Loucy (cell line): ENCODE data around the gene JAZF1.

Experiments
- H2AFZ ChIP-seq: fragments of 200-600 bp; sonication (generic); 2 replicates; pipeline ENCODE4 v1.6.0; 2016; ENCODE audit warnings: antibody characterized with exemption, mild to moderate bottlenecking, low read length, moderate library complexity
- H3F3A ChIP-seq: fragments of 200-600 bp; 2 replicates; pipeline ENCODE4 v1.6.0; 2016; ENCODE audit warnings: antibody characterized with exemption, low read depth, mild to moderate bottlenecking
- H3K27me3 ChIP-seq: fragments of 200-600 bp; sonication (generic); 2 replicates; pipeline ENCODE4 v1.6.1; 2014; ENCODE audit warnings: low read length, mild to moderate bottlenecking; ENCODE audit not compliant: insufficient read depth, poor library complexity, severe bottlenecking
- H3K36me3 ChIP-seq: fragments of 200-600 bp; sonication (generic); 2 replicates; pipeline ENCODE4 v1.6.1; 2016; ENCODE audit warnings: low read length; ENCODE audit not compliant: insufficient read depth
- H3K4me1 ChIP-seq: fragments of 200-600 bp; sonication (generic); 2 replicates; pipeline ENCODE4 v1.5.1; 2014; ENCODE audit warnings: low read length, mild to moderate bottlenecking; ENCODE audit not compliant: insufficient read depth, poor library complexity, severe bottlenecking
- H3K4me2 ChIP-seq: fragments of 200-600 bp; sonication (generic); 2 replicates; pipeline ENCODE4 v1.6.0; 2014; ENCODE audit warnings: antibody characterized with exemption, low read length, low read depth, mild to moderate bottlenecking; ENCODE audit not compliant: poor library complexity, severe bottlenecking
- H3K4me3 ChIP-seq: fragments of 200-600 bp; sonication (generic); 2 replicates; pipeline ENCODE4 v1.5.1; 2014; ENCODE audit warnings: low read length, mild to moderate bottlenecking, mixed read lengths; ENCODE audit not compliant: poor library complexity, severe bottlenecking
- H3K79me2 ChIP-seq: fragments of 200-600 bp; sonication (generic); 2 replicates; pipeline ENCODE4 v1.6.1; 2014; ENCODE audit warnings: low read length; ENCODE audit not compliant: insufficient read depth
- H3K9ac ChIP-seq: fragments of 200-600 bp; sonication (generic); 2 replicates; pipeline ENCODE4 v1.6.0; 2014; ENCODE audit warnings: mild to moderate bottlenecking, low read depth, low read length, moderate library complexity; ENCODE audit not compliant: poor library complexity, severe bottlenecking
- H3K9me2 ChIP-seq: fragments of 200-600 bp; sonication (generic); replicated peaks from 2 replicates; pipeline ENCODE4 v1.6.1; 2016; ENCODE audit warnings: low read depth, low read length, mixed read lengths
- H3K9me3 ChIP-seq: fragments of 200-600 bp; sonication (generic); 2 replicates; pipeline ENCODE4 v1.6.1; 2014; ENCODE audit warnings: mild to moderate bottlenecking, antibody characterized with exemption, low read length, low read depth; ENCODE audit not compliant: insufficient read depth
- H4K20me1 ChIP-seq: fragments of 200-600 bp; sonication (generic); 2 replicates; pipeline ENCODE4 v1.6.0; 2014; ENCODE audit warnings: antibody characterized with exemption, low read length, mild to moderate bottlenecking; ENCODE audit not compliant: insufficient read depth, poor library complexity, severe bottlenecking
- CTCF ChIP-seq: fragments of 200-600 bp; sonication (generic); conservative IDR thresholded peaks from 2 replicates; pipeline ENCODE4 v1.5.1; 2014; ENCODE audit warnings: mild to moderate bottlenecking, antibody characterized with exemption, low read length
- EZH2phosphoT487 ChIP-seq: fragments of 200-600 bp; IDR thresholded peaks from 2 replicates; pipeline ENCODE4 v1.6.1; 2018; ENCODE audit warnings: antibody characterized with exemption, mild to moderate bottlenecking, moderate library complexity, borderline replicate concordance

Gene JAZF1

GRCh38 chr7:28225576-28225975 lies 45.0 kb upstream of the JAZF1 start:
- H3K4me3 ChIP-seq: no peak overlapping the region
- H3K4me2 ChIP-seq: no peak overlapping the region
- no peaks in the 10 kb centered on the region for H3K9me2 ChIP-seq

DNA sequence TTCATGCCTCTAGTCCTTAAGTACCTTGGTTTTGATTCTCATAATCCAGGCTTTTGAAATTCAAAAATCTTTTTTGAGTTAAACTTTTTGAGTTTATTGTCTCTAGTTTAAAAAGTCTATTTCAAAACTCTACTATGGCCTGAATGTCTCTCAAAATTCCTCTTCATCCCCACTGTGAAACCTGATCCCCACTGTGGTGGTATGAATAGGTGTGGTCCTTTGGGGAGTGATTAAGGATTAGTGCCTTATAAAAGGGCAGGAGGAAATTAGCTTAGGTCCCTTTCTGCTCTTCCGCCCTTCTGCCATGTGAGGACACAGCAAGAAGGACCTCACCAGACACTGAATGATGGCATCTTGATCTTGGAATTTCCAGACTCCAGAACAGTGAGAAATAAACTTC lies 44.1 kb upstream of the JAZF1 start:
- Histone ChIP-seq H3K79me2 (no peaks in the 10 kb centered on the region), H3K9me3 (no peaks in the 10 kb centered on the region), H3K9ac (no peak overlapping the region), H3K36me3 (no peaks in the 10 kb centered on the region), H3F3A (0 out of 2 replicates have a peak, but pooled peaks cover 3% of the 10 kb centered on the region), H3K4me3 (no peak overlapping the region), H3K9me2 (no peaks in the 10 kb centered on the region), H3K4me2 (no peak overlapping the region), H2AFZ (no peak overlapping the region), H3K4me1 (no peaks in the 10 kb centered on the region), H3K27me3 (no peaks in the 10 kb centered on the region), H4K20me1 (no peaks in the 10 kb centered on the region)
- TF ChIP-seq CTCF: no peak
- no peak for TF ChIP-seq EZH2phosphoT487

More at GRCh38 chr7:28225576-28225975, 45.0 kb upstream of the JAZF1 start:
- Histone ChIP-seq H3K9me3 (no peaks in the 10 kb centered on the region), H2AFZ (no peak overlapping the region), H3K79me2 (no peaks in the 10 kb centered on the region), H4K20me1 (no peaks in the 10 kb centered on the region), H3K9ac (no peak overlapping the region), H3F3A (0 out of 2 replicates have a peak, but pooled peaks cover 3% of the 10 kb centered on the region), H3K4me1 (no peaks in the 10 kb centered on the region), H3K27me3 (no peaks in the 10 kb centered on the region), H3K36me3 (no peaks in the 10 kb centered on the region)
- TF ChIP-seq CTCF: no peak
- TF ChIP-seq EZH2phosphoT487: no peak

GRCh38 chr7:28224172-28224571 lies 43.6 kb upstream of the JAZF1 start:
- Histone ChIP-seq H3K9me3 (no peaks in the 10 kb centered on the region), H3K27me3 (no peaks in the 10 kb centered on the region), H3K9ac (no peak overlapping the region), H3K79me2 (no peaks in the 10 kb centered on the region), H4K20me1 (no peaks in the 10 kb centered on the region), H3K4me3 (no peak overlapping the region), H3K4me2 (no peak overlapping the region), H3K9me2 (no peaks in the 10 kb centered on the region), H3F3A (0 out of 2 replicates have a peak, but pooled peaks cover 3% of the 10 kb centered on the region), H2AFZ (no peak overlapping the region), H3K36me3 (no peaks in the 10 kb centered on the region), H3K4me1 (no peaks in the 10 kb centered on the region)
- TF ChIP-seq CTCF (no peak), EZH2phosphoT487 (no peak)
